Suppressor macrophage treated with lipopolysaccharide for 1 hour (primary cell): ENCODE measurements around the gene CCNC.
A peak's percentile ranks its signal among the peaks of the same experiment; 100 is the strongest.

Experiments used
- DNase-seq, 3 donors: peaks; one replicate each; pipeline ENCODE4 v3.0.0-alpha.2; 2020 to 2022

Gene CCNC

DNA sequence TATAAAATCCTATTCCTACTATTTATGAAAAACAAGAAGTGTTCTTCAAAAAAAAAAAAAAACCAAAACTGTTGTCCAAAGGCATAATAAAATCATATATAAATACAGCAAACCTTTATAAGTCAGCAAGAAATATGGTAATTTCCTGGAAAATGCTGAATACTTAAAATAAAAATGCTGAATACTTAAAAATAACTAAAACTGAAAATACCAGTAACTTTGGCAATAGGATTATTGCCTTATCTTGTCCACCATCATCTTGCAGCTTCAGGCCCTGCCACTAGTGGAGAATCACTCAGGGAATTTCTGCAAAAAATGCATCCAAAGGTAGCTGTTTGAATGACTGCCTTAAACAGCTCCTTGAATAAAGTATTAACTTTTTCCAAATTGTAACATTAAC is 24.5 kb downstream of the CCNC start:
- no peak for DNase-seq

DNA sequence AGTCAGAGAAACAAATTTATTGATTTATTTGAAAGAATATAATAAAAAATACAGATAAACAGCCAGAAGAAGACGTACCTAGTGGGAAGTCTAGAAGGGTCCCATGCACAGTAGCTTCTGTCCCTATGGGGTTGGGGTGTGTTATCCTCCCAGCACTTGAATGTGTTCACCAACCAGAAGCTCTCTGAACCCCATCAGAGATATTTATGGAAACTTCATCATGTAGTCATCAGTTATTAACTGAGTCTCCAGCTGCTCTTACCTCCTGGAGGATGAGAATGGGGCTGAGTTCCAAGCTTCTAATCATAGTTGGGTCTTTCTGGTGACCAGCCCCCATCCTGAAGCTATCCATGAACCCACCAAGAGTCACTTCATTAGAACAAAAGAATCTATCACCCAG is 37.8 kb downstream of the CCNC start:
- no peak for DNase-seq

DNA sequence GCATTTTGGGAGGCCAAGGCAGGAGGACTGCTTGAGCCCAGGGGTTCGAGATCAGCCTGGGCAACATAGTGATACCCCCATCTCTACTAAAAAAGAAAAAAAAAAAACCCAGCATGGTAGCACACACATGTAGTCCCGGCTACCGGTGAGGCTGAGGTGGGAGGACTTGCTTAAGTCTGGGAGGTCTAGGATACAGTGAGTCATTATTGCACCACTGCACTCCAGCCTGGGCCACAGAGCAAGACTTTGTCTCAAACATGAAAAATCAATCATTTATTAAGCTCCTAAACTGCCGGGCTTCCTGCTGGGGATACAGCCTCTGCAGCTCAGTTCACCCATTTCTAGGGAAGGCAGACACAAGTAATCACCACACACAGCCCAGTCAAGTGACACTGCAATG is 45.9 kb downstream of the CCNC start:
- DNase-seq, result peak; percentile 19 to 28 (median 25)

DNA sequence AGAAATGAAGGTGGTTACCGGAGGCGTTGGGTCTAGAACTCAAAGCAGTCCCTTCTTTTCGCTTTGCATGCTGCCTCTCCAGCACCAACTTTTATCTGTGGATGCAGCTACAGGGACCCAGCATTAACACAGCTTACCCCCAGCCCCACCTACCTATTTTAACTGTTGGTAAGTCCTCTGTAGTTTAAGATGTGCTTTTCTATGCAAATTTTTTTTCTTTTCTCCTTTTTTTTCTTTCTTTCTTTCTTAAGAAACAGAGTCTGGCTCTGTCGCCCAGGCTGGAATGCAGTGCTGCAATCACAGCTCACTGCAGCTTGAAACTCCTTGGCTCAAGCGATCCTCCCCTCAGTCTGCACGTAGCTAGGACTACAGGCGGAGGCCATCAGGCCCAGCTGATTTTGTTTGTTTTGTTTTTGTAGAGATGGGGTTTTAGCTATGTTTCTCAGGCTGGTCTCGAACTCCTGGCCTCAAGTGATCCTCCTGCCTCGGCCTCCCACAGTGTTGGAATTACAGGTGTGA is 46.8 kb downstream of the CCNC start:
- no peak for DNase-seq

DNA sequence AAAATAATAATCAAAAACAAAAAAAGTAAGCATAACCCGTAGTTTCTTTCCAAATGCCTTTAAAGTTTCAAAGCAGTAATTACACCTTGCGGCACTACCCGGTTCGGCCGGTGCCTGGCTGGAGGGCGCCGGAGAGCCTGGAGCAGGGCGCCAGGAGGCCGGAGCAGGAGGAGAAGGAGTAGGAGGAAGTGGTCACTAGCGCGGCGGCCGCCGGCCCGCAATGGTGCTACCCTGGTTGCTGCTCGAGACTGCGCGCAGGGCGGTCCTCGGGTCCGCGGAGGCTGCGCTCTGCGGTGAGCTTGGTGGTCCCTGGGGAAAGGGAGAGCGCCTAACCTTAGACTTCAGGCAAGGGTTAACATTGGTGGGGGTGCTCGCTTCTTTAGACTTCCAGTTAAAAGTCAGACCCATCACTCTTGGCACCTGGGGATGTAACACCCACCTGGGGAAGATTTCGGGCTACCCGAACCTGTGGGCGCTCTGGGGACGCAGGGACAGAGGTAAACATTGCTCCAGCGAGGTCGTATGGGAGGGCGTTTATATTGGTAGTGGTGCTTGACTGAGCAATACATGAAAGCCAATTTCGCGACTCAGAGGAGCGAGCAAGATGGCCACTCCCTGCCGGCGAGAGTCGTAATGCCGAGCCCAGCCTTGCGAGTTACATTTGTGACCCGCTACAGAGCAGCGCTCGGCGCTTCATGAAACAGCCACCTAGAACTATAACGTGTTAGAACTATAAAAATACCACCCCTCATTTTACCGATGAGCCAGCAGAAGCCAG is 47.4 kb downstream of the CCNC start:
- peak; percentile 90 to 94 (median 92) for DNase-seq

DNA sequence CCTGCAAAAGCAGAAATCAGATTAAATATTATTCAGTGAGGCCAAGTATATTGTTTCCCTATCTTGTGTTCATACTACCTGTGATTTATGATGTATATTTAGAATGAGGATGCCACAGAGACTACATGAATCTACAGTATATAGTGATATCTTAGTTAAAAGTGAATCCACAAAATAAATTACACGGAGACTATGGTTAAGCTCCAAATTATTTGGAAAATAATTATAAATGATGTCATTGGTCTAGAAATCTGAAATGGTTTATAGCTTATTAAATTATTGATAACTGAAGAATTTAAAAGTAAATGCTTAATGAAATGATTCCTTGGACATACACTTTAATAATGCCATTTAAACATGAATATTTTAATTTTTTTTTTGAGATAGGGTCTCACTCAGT is 49.0 kb downstream of the CCNC start:
- no peak for DNase-seq

DNA sequence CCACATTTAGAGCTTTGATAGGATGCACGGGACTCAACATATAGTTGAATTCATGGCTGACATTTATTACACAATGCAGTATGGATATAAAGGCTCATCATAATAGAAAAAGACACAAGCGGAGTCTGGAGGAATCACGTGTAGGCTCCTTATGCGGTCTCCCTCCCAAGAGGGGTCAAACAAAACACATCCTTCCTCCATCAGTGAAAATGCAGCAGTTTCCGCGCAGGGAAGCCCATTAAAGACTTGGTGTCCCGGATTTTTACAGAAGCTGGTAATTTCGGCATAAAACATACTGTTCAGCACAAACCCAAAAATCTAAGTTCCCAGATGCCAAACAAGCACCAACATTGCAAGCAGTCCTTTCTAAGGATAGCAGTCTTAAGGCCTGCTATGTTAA is 54.4 kb downstream of the CCNC start:
- no peak for DNase-seq

DNA sequence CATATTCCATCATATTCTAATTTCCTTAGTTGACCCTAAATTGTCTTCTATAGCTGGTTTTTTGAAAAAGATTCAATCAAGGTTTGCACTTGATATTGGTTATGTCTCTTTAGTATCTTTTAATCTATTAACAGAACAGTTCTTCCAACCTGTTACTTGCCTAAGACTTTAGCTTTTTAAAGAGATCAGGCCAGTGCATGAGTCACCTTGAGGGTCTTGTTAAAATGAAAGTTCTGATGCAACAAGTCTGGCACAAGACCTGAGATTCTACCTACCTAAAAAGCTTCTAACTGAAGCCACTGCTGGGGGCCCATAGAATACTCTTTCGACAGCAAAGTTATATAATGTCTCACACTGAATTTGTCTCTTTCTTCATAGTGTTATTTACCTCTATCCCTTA is 56.4 kb downstream of the CCNC start:
- no peak for DNase-seq

DNA sequence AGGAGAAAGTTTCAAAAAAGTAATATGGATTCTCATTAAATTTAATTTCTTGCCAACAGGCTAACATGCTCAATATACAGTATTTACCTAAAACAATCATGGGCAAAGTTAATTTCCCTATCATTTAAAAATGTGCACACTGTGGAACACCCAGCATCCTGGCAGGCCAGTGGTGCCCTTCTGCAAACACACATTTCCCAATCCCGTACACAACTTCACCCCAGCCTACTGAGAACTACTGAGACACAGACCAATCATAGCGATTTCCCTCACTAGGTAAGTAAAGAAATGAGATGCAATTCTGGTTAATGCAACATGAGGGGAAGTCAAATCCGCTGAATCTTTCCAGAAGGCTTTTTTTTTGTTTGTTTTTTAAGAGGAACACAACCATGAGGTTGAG is 60.8 kb downstream of the CCNC start:
- no peak for DNase-seq

DNA sequence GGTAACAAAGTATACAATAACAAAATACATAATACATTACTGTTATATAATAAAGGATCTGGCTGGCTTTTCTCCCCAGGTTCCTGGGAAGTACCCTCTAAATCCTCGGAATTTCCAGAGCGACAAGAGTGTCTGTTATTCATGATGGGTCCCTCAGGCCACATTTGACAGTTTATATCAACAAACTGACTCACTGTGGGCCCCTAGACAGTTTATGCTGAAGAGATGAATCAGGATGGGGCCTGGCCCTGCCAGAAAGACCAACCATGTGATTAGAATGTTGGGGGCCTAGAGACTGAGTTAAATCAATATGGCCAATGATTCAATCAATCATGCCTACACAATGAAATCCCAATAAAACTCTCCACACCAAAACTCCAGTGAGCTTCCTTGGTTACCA is 66.7 kb downstream of the CCNC start:
- no peak for DNase-seq

DNA sequence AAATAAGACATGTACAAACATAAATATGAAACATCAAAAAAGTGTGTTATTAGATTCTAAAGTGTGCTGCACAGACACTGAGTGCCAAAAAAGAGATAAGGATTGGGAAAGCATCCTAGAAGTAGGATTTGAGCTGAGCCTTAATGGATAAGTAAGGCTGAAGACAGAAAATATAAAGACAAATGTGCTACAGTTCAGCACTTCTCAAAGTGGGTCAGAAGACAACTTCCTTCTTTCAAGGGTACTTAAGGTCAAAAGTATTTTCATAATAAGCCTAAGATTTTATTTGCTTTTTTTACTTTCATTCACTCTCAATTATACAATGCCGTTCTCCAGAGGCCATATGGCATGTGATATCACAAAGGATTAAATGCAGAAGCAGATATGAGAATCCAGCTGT is 70.0 kb downstream of the CCNC start:
- peak in 1 of 3 donors; percentile 16 for DNase-seq

DNA sequence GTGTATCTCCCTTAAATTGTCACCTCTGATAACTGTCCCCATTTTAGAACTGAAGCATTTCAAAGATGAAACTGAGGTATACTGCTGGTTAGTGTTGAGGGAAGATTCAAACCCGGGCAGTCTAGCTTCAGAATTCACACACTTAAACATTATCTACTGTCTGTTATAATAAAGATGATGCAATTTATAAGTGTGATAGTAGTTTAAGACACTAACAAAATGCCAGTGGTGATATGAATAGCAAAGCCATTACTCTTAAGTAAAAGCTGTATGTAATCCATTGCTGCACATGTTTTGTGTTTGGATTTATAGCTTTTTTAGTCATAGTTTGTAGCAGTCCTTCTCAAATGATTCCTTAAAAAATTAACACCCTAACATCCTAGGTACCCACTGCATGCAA is 73.0 kb downstream of the CCNC start:
- DNase-seq, result no peak
